ENCODE measurements around the gene ARHGAP15.

Gene ARHGAP15

GRCh38 chr2:143204062-143204461 lies 74.8 kb downstream of the ARHGAP15 start:
- peaks cover 1% of the 10 kb centered on the region for H3K9me3 Mint-ChIP-seq
- H3K27ac Mint-ChIP-seq = peak overlapping the region; percentile 58
- peaks cover 38% of the 10 kb centered on the region for H3K36me3 Mint-ChIP-seq
- no peak overlapping the region for H3K4me3 Mint-ChIP-seq
- H3K27me3 Mint-ChIP-seq = no peaks in the 10 kb centered on the region
- no peak for DNase-seq (ENCODE audit: low spot score in 2 of 2)
- ATAC-seq (ENCODE audit: low read depth) = no peak
- H3K4me1 Mint-ChIP-seq = peaks cover 35% of the 10 kb centered on the region

GRCh38 chr2:143205106-143205764 lies 76.0 kb downstream of the ARHGAP15 start:
- ATAC-seq (ENCODE audit: low read depth) (peak; percentile 79), DNase-seq (ENCODE audit: low spot score in 2 of 2) (no peak)
- Mint-ChIP-seq H3K27me3 (no peaks in the 10 kb centered on the region), H3K4me1 (peaks cover 40% of the 10 kb centered on the region), H3K36me3 (peaks cover 47% of the 10 kb centered on the region), H3K27ac (peak overlapping the region; percentile 73), H3K4me3 (no peak overlapping the region), H3K9me3 (peaks cover 1% of the 10 kb centered on the region)

GRCh38 chr2:143209570-143210445 lies 80.6 kb downstream of the ARHGAP15 start:
- no peaks in the 10 kb centered on the region for H3K9me3 Mint-ChIP-seq
- H3K27ac Mint-ChIP-seq = peak overlapping the region; percentile 54
- peaks cover 23% of the 10 kb centered on the region for H3K4me1 Mint-ChIP-seq
- H3K27me3 Mint-ChIP-seq = no peaks in the 10 kb centered on the region
- ATAC-seq (ENCODE audit: low read depth) (no peak), DNase-seq (ENCODE audit: low spot score in 2 of 2) (no peak)
- H3K4me3 Mint-ChIP-seq = no peak overlapping the region
- peaks cover 23% of the 10 kb centered on the region for H3K36me3 Mint-ChIP-seq

GRCh38 chr2:143210446-143210819 lies 81.2 kb downstream of the ARHGAP15 start:
- H3K36me3 Mint-ChIP-seq = peaks cover 25% of the 10 kb centered on the region
- H3K4me1 Mint-ChIP-seq = peaks cover 23% of the 10 kb centered on the region
- ATAC-seq (ENCODE audit: low read depth) = no peak
- H3K27me3 Mint-ChIP-seq = no peaks in the 10 kb centered on the region
- H3K27ac Mint-ChIP-seq = peak overlapping the region; percentile 68
- no peak overlapping the region for H3K4me3 Mint-ChIP-seq
- DNase-seq (ENCODE audit: low spot score in 2 of 2) = no peak
- H3K9me3 Mint-ChIP-seq = no peaks in the 10 kb centered on the region

- H3K36me3 Mint-ChIP-seq = peaks cover 26% of the 10 kb centered on the region
- peak overlapping the region; percentile 88 for H3K27ac Mint-ChIP-seq
- no peaks in the 10 kb centered on the region for H3K9me3 Mint-ChIP-seq
- no peak overlapping the region for H3K4me3 Mint-ChIP-seq
- DNase-seq (ENCODE audit: low spot score in 2 of 2) = no peak
- ATAC-seq (ENCODE audit: low read depth) = peak; percentile 63
- peaks cover 23% of the 10 kb centered on the region for H3K4me1 Mint-ChIP-seq
- no peaks in the 10 kb centered on the region for H3K27me3 Mint-ChIP-seq
Observed at GRCh38 chr2:143217512-143218115, 88.4 kb downstream of the ARHGAP15 start.

GRCh38 chr2:143218621-143219020 lies 89.4 kb downstream of the ARHGAP15 start:
- ATAC-seq (ENCODE audit: low read depth) (no peak), DNase-seq (ENCODE audit: low spot score in 2 of 2) (no peak)
- no peaks in the 10 kb centered on the region for H3K27me3 Mint-ChIP-seq
- peaks cover 30% of the 10 kb centered on the region for H3K36me3 Mint-ChIP-seq
- H3K9me3 Mint-ChIP-seq = no peaks in the 10 kb centered on the region
- H3K27ac Mint-ChIP-seq = peak overlapping the region; percentile 88
- no peak overlapping the region for H3K4me3 Mint-ChIP-seq
- H3K4me1 Mint-ChIP-seq = peaks cover 25% of the 10 kb centered on the region

- ATAC-seq (ENCODE audit: low read depth) (no peak), DNase-seq (ENCODE audit: low spot score in 2 of 2) (no peak)
- Mint-ChIP-seq H3K27me3 (no peaks in the 10 kb centered on the region), H3K36me3 (peaks cover 30% of the 10 kb centered on the region), H3K27ac (peak overlapping the region; percentile 78), H3K4me1 (peaks cover 25% of the 10 kb centered on the region), H3K9me3 (no peaks in the 10 kb centered on the region), H3K4me3 (no peak overlapping the region)
Observed at GRCh38 chr2:143219266-143219665, 90.0 kb downstream of the ARHGAP15 start.

GRCh38 chr2:143223556-143223955 lies 94.3 kb downstream of the ARHGAP15 start:
- DNase-seq (ENCODE audit: low spot score in 2 of 2) (no peak), ATAC-seq (ENCODE audit: low read depth) (no peak)
- peak overlapping the region; percentile 49 for H3K27ac Mint-ChIP-seq
- H3K36me3 Mint-ChIP-seq = peaks cover 16% of the 10 kb centered on the region
- H3K27me3 Mint-ChIP-seq = no peaks in the 10 kb centered on the region
- no peaks in the 10 kb centered on the region for H3K9me3 Mint-ChIP-seq
- H3K4me1 Mint-ChIP-seq = peaks cover 20% of the 10 kb centered on the region
- no peak overlapping the region for H3K4me3 Mint-ChIP-seq

GRCh38 chr2:143225931-143226330 lies 96.7 kb downstream of the ARHGAP15 start:
- H3K4me3 Mint-ChIP-seq = no peak overlapping the region
- H3K36me3 Mint-ChIP-seq = peaks cover 23% of the 10 kb centered on the region
- ATAC-seq (ENCODE audit: low read depth) (no peak), DNase-seq (ENCODE audit: low spot score in 2 of 2) (no peak)
- no peaks in the 10 kb centered on the region for H3K27me3 Mint-ChIP-seq
- H3K27ac Mint-ChIP-seq = peak overlapping the region; percentile 25
- H3K4me1 Mint-ChIP-seq = peaks cover 15% of the 10 kb centered on the region
- no peaks in the 10 kb centered on the region for H3K9me3 Mint-ChIP-seq

GRCh38 chr2:143226714-143227541 lies 97.7 kb downstream of the ARHGAP15 start:
- Mint-ChIP-seq H3K4me3 (no peak overlapping the region), H3K4me1 (peaks cover 12% of the 10 kb centered on the region), H3K9me3 (no peaks in the 10 kb centered on the region), H3K27me3 (no peaks in the 10 kb centered on the region), H3K36me3 (peaks cover 26% of the 10 kb centered on the region), H3K27ac (no peak overlapping the region)
- ATAC-seq (ENCODE audit: low read depth) = no peak
- DNase-seq (ENCODE audit: low spot score in 2 of 2) = no peak

GRCh38 chr2:143229411-143229810 lies 100.2 kb downstream of the ARHGAP15 start:
- Mint-ChIP-seq H3K27me3 (no peaks in the 10 kb centered on the region), H3K4me3 (no peak overlapping the region), H3K4me1 (peaks cover 4% of the 10 kb centered on the region), H3K27ac (no peak overlapping the region), H3K9me3 (peaks cover 4% of the 10 kb centered on the region), H3K36me3 (peaks cover 42% of the 10 kb centered on the region)
- ATAC-seq (ENCODE audit: low read depth) = no peak
- DNase-seq (ENCODE audit: low spot score in 2 of 2) = no peak

GRCh38 chr2:143229952-143230351 lies 100.7 kb downstream of the ARHGAP15 start:
- Mint-ChIP-seq H3K36me3 (peaks cover 46% of the 10 kb centered on the region), H3K9me3 (peaks cover 4% of the 10 kb centered on the region), H3K27ac (peak overlapping the region; percentile 17), H3K4me3 (no peak overlapping the region), H3K27me3 (no peaks in the 10 kb centered on the region), H3K4me1 (peaks cover 4% of the 10 kb centered on the region)
- ATAC-seq (ENCODE audit: low read depth) (no peak), DNase-seq (ENCODE audit: low spot score in 2 of 2) (no peak)

GRCh38 chr2:143230506-143231253 lies 101.5 kb downstream of the ARHGAP15 start:
- Mint-ChIP-seq H3K27ac (peak overlapping the region; percentile 17), H3K27me3 (no peaks in the 10 kb centered on the region), H3K4me3 (no peak overlapping the region), H3K36me3 (peaks cover 51% of the 10 kb centered on the region), H3K9me3 (peaks cover 4% of the 10 kb centered on the region), H3K4me1 (peaks cover 4% of the 10 kb centered on the region)
- ATAC-seq (ENCODE audit: low read depth) (no peak), DNase-seq (ENCODE audit: low spot score in 2 of 2) (no peak)
